Stimulated activated CD4-positive, alpha-beta T cell treated with anti-CD3 and anti-CD28 coated beads, Interleukin-4, amount 100 ng/mL, for 24 hours (primary cell): ENCODE measurements around the gene ARRB2.

Source experiments
- DNase-seq: peaks from one replicate; pipeline ENCODE4 v3.0.0-alpha.2; 2020

Gene ARRB2

DNA sequence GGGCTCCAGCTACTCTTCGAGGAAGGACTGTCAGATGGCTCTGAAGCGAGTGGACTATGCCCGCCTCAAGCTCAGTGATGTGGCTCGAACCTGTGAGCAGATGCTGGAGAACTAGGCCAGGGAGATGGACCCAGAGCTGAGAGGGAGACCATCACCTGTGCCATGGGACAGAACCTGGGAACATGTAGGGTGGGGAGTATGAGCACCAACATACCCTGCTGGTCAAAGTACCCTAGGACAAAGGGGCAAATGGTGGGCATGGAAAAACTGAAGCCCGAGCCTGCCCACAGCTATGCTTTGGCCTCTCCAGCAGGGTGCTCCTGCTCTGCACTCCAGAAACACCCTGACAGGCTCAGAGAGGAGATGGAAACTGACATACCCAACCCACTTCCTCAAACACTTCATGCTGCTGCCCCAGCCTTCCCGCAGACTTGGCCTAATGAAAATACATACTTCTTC is 22.7 kb downstream of the ARRB2 start:
- no peak for DNase-seq

DNA sequence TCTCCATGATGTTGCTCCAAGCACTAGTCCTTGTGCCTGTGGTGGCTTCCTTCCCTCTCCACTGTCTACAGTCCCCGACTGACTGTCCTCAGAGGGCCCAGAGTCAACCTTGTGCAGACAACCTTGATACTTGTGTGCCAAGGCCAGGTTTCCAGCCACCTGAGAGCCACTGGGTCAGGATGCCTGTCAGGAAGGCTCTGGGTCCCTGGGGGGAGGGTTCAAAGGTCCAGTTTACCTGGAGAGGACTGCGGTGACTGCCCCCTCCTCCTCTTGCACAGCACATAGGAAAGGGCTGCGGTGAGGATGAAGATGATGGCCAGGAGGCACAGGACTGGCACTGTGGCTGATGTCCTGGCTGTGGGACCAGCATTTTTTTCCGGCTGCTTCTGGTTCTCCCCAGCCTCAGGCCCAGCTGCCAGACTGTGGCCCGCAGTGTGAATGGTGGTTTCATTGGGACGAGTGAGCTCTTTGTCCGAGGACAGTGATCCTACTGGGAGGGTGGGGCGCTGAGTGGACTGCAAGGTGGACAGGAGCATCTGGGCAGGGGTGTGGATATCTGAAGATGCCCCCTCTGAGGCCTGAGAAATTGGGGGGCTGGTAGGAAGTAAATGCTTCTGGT is 24.5 kb downstream of the ARRB2 start:
- DNase-seq = no peak

DNA sequence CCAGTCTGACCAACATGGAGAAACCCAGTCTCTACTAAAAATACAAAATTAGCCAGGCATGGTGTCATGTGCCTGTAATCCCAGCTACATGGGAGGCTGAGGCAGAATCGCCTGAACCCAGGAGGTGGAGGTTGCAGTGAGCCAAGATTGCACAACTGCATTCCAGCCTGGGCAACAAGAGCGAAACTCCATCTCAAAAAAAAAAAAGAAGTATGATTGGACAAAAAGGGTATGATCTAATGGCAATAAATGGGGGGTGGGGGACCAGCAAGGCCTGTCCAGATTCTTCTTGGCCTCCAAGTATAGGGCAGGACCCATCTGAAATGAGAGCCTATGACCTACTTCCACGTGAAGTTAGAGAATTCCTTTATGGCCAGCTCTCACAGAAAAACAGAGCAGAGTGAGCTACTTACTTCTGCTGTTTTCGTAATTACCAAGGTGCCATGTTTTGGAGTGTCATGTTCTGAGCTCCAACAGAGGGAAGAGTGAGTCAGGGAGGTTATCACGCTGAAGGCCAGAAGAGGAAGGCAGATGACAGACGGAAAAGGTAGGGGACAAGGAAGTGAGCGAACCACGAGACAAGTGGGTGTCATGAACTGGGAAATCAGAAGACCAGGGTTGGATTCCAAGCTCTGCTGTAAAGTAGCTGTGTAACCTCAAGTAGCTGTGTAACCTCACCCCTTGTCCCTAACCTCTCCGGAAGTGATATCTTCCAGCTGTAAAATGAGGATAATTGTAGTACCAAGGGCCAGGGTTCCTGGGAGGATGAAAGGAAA is 25.6 kb downstream of the ARRB2 start:
- DNase-seq = no peak

DNA sequence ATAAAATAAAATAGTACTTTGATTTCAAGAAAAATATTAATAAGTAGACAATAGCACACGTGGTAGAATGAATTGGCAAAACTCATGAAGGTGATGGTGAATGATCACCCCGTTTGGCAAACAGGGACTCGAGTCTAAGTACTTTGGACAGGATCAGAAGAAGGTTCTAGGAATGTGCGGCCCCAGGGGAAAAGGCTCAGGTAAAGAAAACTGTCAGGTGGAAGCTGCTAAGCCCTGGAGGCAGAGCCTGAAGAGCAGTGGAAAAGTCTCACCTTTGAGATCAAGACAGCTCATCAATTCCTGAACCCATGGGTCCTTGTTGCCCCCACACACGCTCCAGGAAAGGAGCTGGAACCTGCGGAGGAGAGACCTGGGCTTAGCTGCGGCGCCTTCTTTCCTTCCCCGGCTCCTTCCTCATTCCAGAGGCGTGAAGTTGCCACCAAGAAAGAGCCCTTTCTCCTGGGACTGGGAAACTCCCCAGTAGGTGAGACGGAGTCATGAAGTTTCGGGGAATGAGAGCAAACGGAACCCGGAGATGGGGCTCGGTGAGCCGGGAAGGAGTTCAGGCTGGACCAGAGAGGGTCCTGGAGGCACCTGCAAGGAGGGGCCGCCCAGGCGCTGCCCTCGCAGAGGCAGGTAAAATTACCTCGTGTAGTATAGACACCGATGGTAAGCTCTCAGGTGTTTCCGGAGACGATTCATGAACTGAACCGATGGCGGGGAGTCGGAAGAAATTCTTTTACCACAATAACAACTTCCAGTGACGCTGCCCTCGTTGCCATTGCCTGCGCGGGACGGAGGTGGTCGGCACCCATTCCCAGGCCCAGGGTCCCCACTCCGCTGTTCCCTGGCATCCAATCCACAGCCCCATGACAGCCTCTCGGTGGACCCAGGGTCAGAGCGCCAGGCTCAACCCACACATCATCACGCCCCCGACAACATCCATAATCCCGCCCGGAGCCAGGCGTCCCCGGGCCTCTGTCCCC is 28.0 kb downstream of the ARRB2 start:
- DNase-seq = no peak

DNA sequence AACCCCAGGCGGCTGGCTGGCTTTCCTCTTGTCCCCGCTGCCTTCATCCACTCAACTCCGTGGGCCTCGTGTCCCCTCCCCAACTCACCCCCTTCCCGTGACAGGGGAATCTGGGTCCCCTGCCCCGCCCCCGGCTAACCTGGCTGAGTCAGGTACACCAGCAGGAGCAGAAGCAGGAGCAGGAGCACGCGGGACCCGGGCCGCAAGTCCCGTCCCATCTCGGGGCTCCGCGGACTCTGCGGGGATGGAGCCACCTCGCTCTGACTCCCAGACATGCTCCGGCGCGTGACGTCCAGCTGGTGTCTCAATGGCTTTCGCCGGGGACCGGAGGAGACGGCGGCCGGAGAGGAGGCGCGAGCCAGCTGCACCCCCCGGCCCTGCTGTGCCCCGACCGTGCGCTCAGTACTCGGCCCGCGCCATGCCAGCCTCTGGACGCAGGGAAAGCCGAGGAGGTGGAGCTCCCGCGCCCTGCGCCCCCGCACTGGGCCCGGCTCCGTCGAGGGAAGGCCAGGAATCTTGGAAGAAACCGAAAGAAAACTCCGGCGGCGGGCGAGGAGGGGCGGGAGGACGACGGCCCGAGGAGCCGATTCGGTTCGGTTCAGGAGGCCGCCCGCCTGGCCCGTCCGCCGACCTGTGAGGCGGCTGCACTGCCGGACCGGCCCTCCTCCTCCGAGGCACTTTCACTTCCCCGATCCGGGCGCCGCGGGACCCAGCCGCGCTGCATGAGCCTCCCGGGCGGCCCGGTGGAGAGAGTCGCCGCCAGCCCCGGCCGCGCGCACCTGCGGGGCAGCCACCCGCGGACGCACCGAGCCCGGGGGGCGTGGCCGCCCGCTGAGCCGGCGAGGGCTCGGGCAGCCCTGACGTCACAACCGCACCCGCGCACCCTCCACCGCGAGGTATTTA is 28.9 kb downstream of the ARRB2 start, which contains the start of the genes CXCL16 and ZMYND15:
Gene CXCL16 (minus strand): TSS at position 807 of the 903 bp plus-strand sequence. CDS start 589 bp downstream, at position 218.
Gene ZMYND15 (plus strand): TSS at position 712 of the 903 bp plus-strand sequence. CDS start 716 bp downstream, outside the sequence.
- DNase-seq = peak; percentile 46

DNA sequence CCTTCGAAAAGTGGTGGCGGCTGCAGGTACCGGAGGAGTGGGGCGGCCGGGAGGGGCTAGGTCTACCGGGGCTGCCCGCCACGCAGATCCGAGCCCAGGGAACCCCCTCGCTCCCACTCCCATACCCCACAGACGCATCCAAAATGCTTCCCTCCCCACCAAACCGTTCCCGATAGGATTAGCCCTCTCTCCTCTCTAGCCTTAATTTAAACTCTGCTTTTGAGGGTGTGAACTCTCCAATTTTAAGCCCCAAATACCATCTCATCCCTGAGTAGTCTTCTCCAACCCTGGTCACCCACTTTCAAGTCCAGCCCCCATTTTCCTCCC is 29.6 kb downstream of the ARRB2 start:
- DNase-seq = no peak

DNA sequence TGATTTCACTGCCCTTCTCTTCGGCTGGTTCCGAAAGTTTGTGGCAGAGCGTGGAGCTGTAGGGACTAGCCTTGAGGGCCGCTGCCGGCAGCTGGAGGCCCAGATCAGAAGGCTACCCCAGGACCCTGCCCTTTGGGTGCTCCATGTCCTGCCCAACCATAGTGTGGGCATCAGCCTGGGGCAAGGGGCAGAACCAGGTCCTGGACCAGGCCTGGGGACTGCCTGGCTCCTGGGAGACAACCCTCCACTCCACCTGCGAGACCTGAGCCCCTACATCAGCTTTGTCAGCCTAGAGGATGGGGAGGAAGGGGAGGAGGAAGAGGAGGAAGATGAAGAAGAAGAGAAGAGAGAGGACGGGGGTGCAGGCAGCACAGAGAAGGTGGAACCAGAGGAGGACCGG is 30.2 kb downstream of the ARRB2 start:
- DNase-seq = no peak

DNA sequence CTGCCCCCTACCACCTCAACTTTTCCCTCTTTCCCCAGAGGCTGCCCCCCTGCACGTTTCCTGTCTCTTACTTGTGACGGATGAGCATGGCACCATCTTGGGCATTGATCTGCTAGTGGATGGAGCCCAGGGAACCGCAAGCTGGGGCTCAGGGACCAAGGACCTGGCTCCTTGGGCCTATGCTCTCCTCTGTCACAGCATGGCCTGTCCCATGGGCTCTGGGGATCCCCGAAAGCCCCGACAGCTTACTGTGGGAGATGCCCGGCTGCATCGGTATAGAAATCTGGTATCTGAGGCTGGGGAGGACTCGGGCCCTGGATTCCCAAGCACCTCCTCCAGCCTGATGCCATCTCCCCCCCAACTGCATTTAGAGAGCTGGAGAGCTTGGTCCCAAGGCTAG is 31.1 kb downstream of the ARRB2 start:
- no peak for DNase-seq

DNA sequence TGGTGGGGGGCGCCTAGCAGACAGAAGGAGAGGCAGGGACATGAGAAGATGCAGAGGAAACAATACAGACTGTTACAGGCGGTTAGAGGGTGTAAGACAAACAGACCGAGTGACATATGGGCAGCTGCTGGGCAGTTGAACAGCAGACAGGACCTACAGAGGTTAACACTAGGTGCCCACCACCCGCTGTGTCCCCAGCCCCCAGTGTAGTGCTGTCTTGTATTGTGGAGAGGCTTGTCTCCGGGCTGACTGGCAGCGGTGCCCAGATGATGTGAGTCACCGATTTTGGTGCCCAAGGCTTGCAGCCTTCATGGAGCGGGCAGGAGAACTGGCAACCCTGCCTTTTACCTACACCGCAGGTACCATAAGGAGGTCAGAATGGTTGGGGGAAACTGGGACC is 31.7 kb downstream of the ARRB2 start:
- no peak for DNase-seq

DNA sequence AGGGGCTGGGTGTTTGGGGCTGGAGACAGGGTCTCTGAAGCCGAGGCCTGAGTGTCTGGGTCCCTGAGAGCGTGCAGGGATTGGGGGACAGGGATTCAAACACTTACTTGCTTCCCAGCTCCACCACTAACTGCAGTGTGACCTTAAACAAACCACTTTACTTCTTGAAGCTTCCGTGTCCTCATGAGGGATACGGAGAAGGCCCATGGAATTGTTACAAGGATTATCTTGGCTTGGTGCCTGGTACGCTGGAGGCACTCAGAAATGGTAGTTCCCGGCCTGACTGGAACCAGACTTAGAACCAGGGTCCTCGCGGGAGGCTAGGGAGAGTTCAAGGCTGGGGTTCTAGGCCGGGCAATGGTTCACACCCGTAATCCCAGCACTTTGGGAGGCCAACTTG is 32.2 kb downstream of the ARRB2 start:
- DNase-seq = no peak

DNA sequence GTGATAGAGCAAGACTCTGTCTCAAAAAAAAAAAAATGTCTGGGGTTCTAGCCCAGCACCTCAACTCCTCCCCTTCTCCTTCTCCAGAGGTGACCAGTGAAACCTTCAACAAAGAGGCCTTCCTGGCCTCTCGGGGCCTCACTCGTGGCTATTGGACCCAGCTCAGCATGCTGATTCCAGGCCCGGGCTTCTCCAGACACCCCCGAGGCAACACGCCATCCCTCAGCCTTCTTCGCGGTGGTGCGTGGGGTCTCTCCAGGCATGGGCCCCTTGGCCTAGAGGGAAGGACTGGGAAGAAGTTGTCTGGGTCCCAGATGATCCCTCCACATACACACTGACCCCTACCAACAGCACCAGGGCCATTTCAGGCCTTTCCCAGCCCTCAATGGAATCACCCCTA is 32.8 kb downstream of the ARRB2 start:
- DNase-seq = no peak

DNA sequence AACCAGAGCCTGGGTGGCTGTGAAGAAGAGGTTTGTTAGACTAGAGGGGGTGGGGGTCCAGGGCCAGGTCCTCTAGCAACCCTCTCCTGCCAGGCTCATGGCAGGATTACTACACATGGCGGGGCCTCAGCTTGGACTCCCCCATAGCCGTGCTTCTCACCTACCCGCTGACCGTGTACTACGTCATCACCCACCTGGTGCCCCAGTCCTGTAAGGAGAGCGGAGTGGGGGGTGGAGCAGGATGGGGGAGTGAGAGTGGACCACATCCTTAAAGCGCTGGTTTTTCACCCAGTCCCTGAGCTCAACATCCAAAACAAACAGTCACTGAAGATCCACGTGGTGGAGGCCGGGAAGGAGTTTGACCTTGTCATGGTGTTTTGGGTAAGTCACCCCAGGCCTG is 33.5 kb downstream of the ARRB2 start:
- no peak for DNase-seq

DNA sequence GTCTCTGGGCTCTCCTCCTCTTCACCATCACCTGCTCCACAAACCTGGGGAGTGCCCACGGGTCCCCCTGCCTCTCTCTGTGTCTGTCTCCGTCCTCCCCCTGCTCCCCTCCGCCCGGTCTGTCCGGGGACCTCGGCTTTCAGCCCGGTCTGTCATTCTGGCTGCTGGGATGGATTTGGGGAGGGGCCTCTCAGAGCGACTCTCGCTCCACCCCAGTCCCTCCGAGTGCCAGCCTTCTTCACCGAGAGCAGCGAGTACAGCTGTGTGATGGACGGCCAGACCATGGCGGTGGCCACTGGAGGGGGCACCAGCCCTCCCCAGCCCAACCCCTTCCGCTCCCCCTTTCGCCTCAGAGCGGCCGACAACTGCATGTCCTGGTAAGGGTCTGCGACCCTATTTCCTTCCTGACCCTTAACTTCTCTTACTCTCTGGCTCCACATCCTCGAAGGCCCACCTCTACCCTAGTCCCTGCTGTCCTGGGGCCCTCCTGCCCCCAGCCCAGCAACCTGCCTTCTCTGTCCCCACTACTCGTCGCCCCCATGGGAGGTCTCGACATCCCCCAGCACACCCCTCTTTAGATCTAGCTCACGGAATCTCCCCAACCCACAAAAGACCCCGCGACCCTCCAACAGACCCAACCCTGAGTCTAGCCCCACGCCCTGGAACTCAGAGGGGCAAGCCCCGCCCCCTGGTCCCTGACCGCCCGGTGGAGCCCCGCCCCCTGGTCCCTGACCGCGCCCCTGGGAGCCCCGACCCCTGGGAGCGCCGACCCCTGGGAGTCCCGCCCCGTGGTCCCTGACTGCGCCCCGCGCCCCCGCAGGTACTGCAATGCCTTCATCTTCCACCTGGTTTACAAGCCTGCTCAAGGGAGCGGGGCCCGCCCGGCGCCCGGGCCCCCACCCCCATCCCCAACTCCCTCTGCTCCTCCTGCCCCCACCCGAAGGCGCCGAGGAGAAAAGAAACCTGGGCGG is 34.9 kb downstream of the ARRB2 start:
- DNase-seq = no peak

DNA sequence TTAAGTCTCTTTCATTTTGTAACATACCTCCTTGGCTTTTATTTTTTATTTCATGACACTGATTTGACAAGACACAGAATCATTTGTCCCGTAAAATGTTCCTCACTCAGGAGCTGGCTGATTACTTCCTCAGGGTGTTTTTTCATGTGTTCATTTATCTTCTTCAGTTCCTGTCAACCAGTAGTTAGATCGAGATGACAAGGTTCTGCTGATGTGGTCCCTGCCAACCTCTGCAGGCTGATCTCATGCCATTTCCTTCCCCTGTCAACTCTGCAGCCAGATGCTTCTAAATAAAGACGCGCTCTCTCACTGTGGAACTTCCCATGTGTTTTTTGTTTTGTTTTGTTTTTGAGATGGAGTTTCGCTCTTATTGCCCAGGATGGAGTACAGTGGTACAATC is 37.4 kb downstream of the ARRB2 start:
- no peak for DNase-seq

DNA sequence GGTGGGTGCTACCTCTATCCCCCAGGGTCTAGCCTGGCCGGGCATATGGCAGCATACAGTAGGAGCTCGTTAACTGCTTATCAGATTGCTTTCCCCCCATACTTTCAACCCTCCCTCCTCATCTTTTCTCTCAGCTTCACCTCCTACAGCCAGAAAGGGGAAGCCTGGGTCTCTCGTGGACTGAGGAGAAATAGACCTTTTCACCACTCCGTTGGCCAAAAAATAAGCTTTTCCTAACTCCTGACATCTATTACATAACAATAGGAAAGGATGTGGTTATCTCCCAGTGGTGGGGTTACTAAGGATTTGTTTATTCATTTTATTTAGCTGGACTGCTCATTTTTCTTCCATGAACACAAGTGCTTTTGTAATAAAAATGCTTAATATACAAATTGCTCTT is 38.3 kb downstream of the ARRB2 start:
- DNase-seq = no peak

DNA sequence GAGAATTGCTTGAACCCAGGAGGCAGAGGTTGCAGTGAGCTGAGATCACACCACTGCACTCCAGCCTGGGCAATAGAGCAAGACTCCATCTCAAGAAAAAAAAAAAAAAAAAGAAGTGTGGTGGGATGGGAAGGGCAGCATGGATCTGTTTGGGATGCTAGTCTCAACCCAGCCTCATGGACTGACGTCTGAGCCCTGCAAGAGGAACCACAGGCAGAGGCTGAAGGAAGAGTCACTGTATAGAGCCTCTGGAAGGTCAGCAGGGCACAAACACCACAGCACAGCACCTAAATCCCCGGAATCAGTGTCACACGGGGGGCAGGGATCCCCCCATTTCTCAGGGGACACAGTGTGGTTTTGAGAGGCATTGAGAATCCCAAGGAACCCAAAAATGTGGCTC is 40.2 kb downstream of the ARRB2 start:
- no peak for DNase-seq

DNA sequence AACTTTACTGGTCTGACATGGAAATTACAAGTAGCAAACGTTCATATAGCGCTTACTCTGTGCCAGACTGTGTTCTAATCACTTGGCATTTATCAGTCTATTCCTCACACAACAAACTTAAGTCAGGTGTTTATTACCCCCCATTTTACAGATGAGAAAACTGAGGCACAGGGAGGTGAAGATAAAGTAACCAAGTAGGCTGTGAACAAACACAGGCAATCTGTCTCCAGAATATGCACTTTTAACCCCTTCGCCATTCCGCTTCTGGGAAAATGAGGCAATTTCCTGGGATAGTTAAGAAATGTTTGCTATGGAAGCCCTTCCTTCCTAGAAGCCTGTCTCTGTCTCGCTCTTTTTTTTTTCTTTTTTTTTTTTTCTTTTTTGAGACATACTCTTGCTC is 41.5 kb downstream of the ARRB2 start:
- no peak for DNase-seq

DNA sequence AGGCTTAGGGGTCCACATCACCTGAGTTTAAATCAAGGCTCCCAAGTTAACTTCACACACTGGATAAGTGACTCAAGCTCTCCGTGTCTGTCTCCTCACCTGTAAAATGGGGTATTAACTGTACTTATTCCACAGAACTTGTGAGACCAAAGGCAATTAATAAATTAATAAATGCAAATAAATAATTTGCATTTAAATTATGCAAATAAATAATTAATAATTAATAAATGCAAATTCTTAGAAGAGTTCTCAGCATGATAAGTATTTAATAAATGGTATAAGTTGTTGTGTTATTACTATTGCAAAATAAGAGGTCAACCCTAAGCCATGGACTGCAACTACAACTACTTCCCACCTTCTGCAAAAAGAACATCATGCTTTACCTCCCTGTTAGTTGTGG is 43.0 kb downstream of the ARRB2 start:
- no peak for DNase-seq

DNA sequence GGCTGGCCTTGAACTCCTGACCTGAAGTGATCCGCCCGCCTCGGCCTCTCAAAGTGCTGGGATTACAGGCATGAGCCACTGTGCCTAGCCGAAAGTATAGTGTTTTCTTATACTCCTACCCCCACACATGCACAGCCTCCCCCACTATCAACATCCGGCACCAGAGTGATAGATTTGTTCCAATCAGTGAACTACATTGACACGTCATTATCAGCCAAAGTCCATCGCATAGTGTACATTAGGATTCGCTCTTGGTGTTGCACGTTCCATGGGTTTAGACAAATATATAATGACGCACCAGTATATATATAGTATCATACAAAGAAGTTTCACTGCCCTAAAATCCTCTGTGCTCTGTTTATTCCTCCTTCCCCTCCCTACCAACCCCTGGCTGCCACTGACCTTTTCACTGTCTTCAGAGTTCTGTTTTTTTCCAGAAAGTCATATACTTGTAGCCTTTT is 49.4 kb downstream of the ARRB2 start:
- no peak for DNase-seq

DNA sequence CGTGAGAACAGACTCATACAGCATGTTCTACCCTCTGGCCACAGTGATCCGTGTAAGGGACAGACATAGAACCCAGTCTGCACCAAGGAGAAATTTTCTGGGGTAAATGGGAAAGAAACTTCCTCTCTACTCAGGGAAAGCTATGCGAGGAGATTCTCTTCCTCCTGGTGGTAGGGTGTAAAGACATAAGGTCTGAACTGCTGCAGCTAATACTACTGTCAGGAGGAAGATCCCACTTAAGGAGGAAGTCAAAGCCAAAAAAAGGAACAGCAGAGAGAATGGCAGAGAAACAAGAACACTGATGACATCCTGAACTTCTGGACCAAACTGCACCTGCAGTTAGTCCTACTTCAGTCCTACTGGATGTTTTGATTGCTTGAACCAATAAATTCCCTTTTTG is 54.2 kb downstream of the ARRB2 start:
- DNase-seq = no peak

DNA sequence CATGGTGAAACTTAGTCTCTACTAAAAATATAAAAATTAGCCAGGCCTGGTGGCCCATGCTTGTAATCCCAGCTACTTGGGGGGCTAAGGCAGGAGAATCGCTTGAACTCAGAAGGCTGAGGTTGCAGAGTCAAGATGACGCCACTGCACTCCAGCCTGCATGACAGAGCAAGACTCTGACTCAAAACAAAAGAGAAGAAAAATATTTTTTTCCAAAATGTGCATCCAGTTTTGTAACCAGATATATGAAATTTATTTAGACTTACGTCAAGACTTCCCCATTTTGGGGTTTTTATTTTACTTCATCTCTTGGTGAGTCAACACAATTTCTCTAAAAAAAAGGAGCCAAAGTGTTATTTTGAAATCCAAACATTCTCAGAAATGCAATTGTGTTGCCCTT is 55.8 kb downstream of the ARRB2 start:
- DNase-seq = no peak
